Neural cell (in vitro differentiated cells): Measurements from ENCODE around the gene SLCO4A1. TPM values are rescaled to one million over a fixed set of nuclear protein-coding genes. Genes with fewer than 3 reads are reported as not detected.

Experiments used
- H2AFZ ChIP-seq: fragments of 200-600, 300-800 bp; sonication (generic), shearing (Covaris generic); 2 replicates; pipeline ENCODE4 v1.6.0; 2014; ENCODE audit warnings: low read depth, mild to moderate bottlenecking, antibody characterized with exemption, low read length, moderate library complexity
- H3F3A ChIP-seq: fragments of 200-600 bp; shearing (Covaris generic); 2 replicates; pipeline ENCODE4 v1.6.1; 2016; ENCODE audit warnings: mild to moderate bottlenecking, moderate library complexity, mixed read lengths, antibody characterized with exemption, low read length; ENCODE audit not compliant: insufficient read depth, poor library complexity, severe bottlenecking
- H3K27ac ChIP-seq: fragments of 200-600, 300-800 bp; sonication (generic), shearing (Covaris generic); 2 replicates; pipeline ENCODE4 v1.5.1; 2014; ENCODE audit warnings: mild to moderate bottlenecking, low read length, moderate library complexity
- H3K27me3 ChIP-seq: fragments of 300-800, 200-600 bp; sonication (generic), shearing (Covaris generic); 2 replicates; pipeline ENCODE4 v1.6.0; 2014; ENCODE audit warnings: mild to moderate bottlenecking, low read depth, low read length, moderate library complexity; ENCODE audit not compliant: insufficient read depth
- H3K36me3 ChIP-seq: fragments of 300-800, 200-600 bp; sonication (generic), shearing (Covaris generic); 2 replicates; pipeline ENCODE4 v1.5.1; 2014; ENCODE audit warnings: mild to moderate bottlenecking, antibody characterized with exemption, low read length, moderate library complexity; ENCODE audit not compliant: insufficient read depth
- H3K4me2 ChIP-seq: fragments of 300-800, 200-600 bp; sonication (generic), shearing (Covaris generic); 2 replicates; pipeline ENCODE4 v1.6.0; 2014; ENCODE audit warnings: mild to moderate bottlenecking, low read length
- H3K4me3 ChIP-seq: fragments of 300-800, 200-600 bp; sonication (generic), shearing (Covaris generic); 2 replicates; pipeline ENCODE4 v1.5.1; 2014; ENCODE audit warnings: mild to moderate bottlenecking, low read length, moderate library complexity
- H3K79me2 ChIP-seq: fragments of 200-600 bp; shearing (Covaris generic); replicated peaks from 2 replicates; pipeline ENCODE4 v1.6.0; 2014; ENCODE audit warnings: mild to moderate bottlenecking, low read length, moderate library complexity; ENCODE audit not compliant: insufficient read depth
- H3K9ac ChIP-seq: fragments of 300-800, 200-600 bp; sonication (generic), shearing (Covaris generic); 2 replicates; pipeline ENCODE4 v1.6.1; 2016; ENCODE audit warnings: mild to moderate bottlenecking, low read length, mixed read lengths
- H3K9me2 ChIP-seq: fragments of 200-600 bp; shearing (Covaris generic); 2 replicates; pipeline ENCODE4 v1.6.1; 2016; ENCODE audit warnings: mild to moderate bottlenecking, low read length, mixed read lengths; ENCODE audit not compliant: insufficient read depth
- H3K9me3 ChIP-seq: fragments of 200-600, 300-800 bp; sonication (generic), shearing (Covaris generic); 2 replicates; pipeline ENCODE4 v1.6.1; 2016; ENCODE audit warnings: mild to moderate bottlenecking, mixed run types, low read length, moderate library complexity, mixed read lengths
- H4K20me1 ChIP-seq: fragments of 200-600 bp; shearing (Covaris generic); 2 replicates; pipeline ENCODE4 v1.6.1; 2016; ENCODE audit warnings: mild to moderate bottlenecking, mixed run types; ENCODE audit not compliant: insufficient read depth
- EP300 ChIP-seq: fragments of 450-650 bp; conservative IDR thresholded peaks from 2 replicates; pipeline ENCODE4 v1.6.1; 2014; ENCODE audit warnings: antibody characterized with exemption, mild to moderate bottlenecking, moderate library complexity; ENCODE audit not compliant: poor library complexity, severe bottlenecking
- EZH2 ChIP-seq: fragments of 200-600, 300-800 bp; shearing (Covaris generic), sonication (generic); IDR thresholded peaks from 2 replicates; pipeline ENCODE4 v1.6.1; 2014; ENCODE audit warnings: antibody characterized with exemption, low read length, borderline replicate concordance, mild to moderate bottlenecking; ENCODE audit not compliant: insufficient read depth, poor library complexity, severe bottlenecking
- MXI1 ChIP-seq: fragments of 450-650 bp; conservative IDR thresholded peaks from 2 replicates; pipeline ENCODE4 v1.6.1; 2014; ENCODE audit warnings: antibody characterized with exemption, mild to moderate bottlenecking; ENCODE audit not compliant: poor library complexity, severe bottlenecking
- POLR2AphosphoS5 ChIP-seq: IDR thresholded peaks from 2 replicates; pipeline ENCODE4 v1.6.1; 2012
- RAD21 ChIP-seq: fragments of 450-650 bp; conservative IDR thresholded peaks from 2 replicates; pipeline ENCODE4 v1.6.1; 2014; ENCODE audit warnings: antibody characterized with exemption, mild to moderate bottlenecking, moderate library complexity
- SMC3 ChIP-seq: fragments of 450-650 bp; conservative IDR thresholded peaks from 2 replicates; pipeline ENCODE4 v1.6.1; 2014; ENCODE audit warnings: antibody characterized with exemption, mild to moderate bottlenecking, moderate library complexity; ENCODE audit not compliant: poor library complexity
- TAF1 ChIP-seq: IDR thresholded peaks from 2 replicates; pipeline ENCODE4 v1.6.1; 2012; ENCODE audit warnings: low read depth
- polyA plus RNA-seq: library from polyadenylated mRNA; depleted of rRNA; stranded (reverse); fragments of >200 nt; gene quantifications from 2 replicates; pipeline ENCODE4 v1.2.3, GENCODE V29; 2014
- TF ChIP-seq, protein P1 (sequence below): fragments of 450-650 bp; IDR thresholded peaks from 2 replicates; pipeline ENCODE4 v1.5.1; 2014; ENCODE audit warnings: antibody characterized with exemption, mild to moderate bottlenecking, moderate library complexity; ENCODE audit not compliant: poor library complexity, severe bottlenecking
- TF ChIP-seq, protein P2 (sequence below): IDR thresholded peaks from 2 replicates; pipeline ENCODE4 v1.6.1; 2012; ENCODE audit warnings: borderline replicate concordance

SLCO4A1 gene
- polyA plus RNA-seq, 1 donor from 2014 or later = 3.5 TPM

DNA sequence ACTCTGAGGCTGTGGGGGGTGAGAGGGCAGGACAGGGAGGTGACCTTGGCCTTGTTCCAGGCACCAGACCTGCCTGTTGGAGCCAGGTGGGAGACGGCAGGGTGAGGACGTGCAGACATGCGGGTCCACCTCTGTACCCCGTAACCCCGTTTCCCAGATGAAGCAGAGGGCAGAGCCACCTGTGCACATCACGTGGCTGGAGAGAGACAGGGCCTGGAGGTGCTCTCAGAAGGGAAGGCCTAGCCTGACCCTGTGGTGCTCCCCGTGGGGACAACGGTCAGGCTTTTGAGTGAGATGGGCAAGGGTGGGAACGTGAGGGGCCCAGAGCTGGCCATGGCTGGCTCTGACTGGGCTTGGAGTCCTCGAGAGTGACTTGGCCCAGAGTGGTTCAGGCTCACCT, 72.9 kb downstream of the SLCO4A1 start:
- Histone ChIP-seq H2AFZ (no peak overlapping the region), H3K4me3 (no peak overlapping the region), H3K4me2 (no peak overlapping the region), H3K9ac (no peak overlapping the region), H3F3A (no peaks in the 10 kb centered on the region), H3K9me3 (no peaks in the 10 kb centered on the region), H4K20me1 (no peaks in the 10 kb centered on the region), H3K27ac (no peak overlapping the region), H3K27me3 (peaks cover 10% of the 10 kb centered on the region), H3K36me3 (no peaks in the 10 kb centered on the region), H3K79me2 (no peaks in the 10 kb centered on the region), H3K9me2 (no peaks in the 10 kb centered on the region)
- TF ChIP-seq RAD21 = no peak

DNA sequence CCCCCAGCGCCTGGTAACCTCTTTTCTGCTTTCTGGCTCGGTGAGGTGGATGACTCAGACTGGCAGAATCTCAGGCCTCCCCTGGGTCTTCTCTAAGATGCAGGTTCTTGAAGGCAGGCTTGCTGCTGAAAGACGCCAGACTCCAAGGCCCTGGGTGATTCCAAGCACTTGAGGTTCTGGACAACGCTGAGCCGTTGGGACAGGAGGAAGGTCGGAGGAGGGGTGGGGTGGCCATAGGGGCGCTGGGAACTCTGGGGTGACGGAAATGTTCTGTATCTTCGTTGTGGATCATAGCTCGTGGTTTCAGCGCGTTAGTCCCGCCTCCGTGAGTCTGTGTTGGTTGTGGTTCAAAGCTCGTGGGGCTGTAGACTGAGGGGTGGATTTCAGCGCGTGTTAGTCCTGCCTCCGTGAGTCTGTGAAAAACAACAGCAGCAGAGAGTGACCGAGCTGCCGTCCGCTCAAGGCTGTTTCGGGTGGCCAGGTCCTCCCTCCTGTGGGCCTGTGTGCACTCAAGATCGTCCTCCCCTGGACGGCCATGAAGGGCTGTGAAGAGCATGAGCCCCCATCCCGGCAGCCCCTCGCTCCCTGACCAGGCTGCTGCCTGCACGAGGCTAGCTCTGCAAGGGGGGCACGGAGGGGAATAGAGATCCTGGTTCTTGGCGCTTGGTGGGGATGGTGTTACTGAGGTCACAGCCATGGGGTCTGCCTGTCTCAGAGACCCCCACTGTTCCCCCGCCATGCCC, 74.1 kb downstream of the SLCO4A1 start:
- Histone ChIP-seq H3K27me3 (no peaks in the 10 kb centered on the region), H3K9ac (no peak overlapping the region), H4K20me1 (no peaks in the 10 kb centered on the region), H3K36me3 (no peaks in the 10 kb centered on the region), H3K9me3 (no peaks in the 10 kb centered on the region), H3K79me2 (no peaks in the 10 kb centered on the region), H2AFZ (no peak overlapping the region), H3K9me2 (no peaks in the 10 kb centered on the region), H3F3A (no peaks in the 10 kb centered on the region), H3K4me3 (no peak overlapping the region), H3K4me2 (no peak overlapping the region), H3K27ac (no peak overlapping the region)
- no peak for TF ChIP-seq TAF1
- no peak for TF ChIP-seq SMC3
- TF ChIP-seq, protein P1, sequence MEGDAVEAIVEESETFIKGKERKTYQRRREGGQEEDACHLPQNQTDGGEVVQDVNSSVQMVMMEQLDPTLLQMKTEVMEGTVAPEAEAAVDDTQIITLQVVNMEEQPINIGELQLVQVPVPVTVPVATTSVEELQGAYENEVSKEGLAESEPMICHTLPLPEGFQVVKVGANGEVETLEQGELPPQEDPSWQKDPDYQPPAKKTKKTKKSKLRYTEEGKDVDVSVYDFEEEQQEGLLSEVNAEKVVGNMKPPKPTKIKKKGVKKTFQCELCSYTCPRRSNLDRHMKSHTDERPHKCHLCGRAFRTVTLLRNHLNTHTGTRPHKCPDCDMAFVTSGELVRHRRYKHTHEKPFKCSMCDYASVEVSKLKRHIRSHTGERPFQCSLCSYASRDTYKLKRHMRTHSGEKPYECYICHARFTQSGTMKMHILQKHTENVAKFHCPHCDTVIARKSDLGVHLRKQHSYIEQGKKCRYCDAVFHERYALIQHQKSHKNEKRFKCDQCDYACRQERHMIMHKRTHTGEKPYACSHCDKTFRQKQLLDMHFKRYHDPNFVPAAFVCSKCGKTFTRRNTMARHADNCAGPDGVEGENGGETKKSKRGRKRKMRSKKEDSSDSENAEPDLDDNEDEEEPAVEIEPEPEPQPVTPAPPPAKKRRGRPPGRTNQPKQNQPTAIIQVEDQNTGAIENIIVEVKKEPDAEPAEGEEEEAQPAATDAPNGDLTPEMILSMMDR = no peak
- TF ChIP-seq, protein P2, sequence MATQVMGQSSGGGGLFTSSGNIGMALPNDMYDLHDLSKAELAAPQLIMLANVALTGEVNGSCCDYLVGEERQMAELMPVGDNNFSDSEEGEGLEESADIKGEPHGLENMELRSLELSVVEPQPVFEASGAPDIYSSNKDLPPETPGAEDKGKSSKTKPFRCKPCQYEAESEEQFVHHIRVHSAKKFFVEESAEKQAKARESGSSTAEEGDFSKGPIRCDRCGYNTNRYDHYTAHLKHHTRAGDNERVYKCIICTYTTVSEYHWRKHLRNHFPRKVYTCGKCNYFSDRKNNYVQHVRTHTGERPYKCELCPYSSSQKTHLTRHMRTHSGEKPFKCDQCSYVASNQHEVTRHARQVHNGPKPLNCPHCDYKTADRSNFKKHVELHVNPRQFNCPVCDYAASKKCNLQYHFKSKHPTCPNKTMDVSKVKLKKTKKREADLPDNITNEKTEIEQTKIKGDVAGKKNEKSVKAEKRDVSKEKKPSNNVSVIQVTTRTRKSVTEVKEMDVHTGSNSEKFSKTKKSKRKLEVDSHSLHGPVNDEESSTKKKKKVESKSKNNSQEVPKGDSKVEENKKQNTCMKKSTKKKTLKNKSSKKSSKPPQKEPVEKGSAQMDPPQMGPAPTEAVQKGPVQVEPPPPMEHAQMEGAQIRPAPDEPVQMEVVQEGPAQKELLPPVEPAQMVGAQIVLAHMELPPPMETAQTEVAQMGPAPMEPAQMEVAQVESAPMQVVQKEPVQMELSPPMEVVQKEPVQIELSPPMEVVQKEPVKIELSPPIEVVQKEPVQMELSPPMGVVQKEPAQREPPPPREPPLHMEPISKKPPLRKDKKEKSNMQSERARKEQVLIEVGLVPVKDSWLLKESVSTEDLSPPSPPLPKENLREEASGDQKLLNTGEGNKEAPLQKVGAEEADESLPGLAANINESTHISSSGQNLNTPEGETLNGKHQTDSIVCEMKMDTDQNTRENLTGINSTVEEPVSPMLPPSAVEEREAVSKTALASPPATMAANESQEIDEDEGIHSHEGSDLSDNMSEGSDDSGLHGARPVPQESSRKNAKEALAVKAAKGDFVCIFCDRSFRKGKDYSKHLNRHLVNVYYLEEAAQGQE = no peak
- no peak for TF ChIP-seq RAD21
- TF ChIP-seq MXI1 = no peak
- TF ChIP-seq EP300 = no peak
- TF ChIP-seq EZH2 = no peak
- TF ChIP-seq POLR2AphosphoS5 = no peak
